ENCODE results near the gene PPA1.

DNA sequence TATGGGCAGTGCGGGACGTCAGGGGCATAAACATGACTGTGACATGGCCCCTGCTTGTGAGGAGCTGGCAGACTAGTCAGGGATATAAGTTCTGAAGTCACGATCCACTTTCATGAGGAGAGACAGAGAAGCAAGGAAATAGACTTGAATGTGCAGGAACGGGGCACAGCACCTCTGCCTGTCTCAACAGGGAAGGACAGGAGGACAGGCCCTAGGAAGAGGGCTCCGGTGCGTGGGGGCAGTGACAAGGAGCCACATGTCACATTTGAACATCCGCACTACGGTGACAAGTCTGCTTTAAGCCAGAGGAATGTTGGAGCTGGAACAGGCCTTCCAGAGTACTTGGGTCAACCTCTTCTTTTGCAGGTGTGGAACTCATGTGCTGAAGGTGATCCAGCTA, 43.1 kb downstream of the PPA1 start:
- TF ChIP-seq TAF1 (IDR thresholded peaks at IDR 0.05; ENCODE audit: low read depth, low read length) (no peak), PAX5 (IDR thresholded peaks at IDR 0.05; ENCODE audit: insufficient read depth, low read length, severe bottlenecking) (no peak), POLR2AphosphoS5 (IDR thresholded peaks at IDR 0.05; ENCODE audit: low read depth, low read length) (no peak), POLR2A (IDR thresholded peaks at IDR 0.05; ENCODE audit: low read depth, low read length) (no peak), SPI1 (IDR thresholded peaks at IDR 0.05; ENCODE audit: low read depth, low read length) (no peak)
